Panc1 (cell line): ENCODE results near the gene SFN.

ENCODE experiments used
- SIN3A ChIP-seq: IDR thresholded peaks from 2 replicates; pipeline ENCODE4 v1.6.1; 2012; ENCODE audit warnings: low read depth, mild to moderate bottlenecking, low read length, moderate library complexity, borderline replicate concordance; ENCODE audit not compliant: insufficient read depth
- TF ChIP-seq, protein P1 (sequence below), 2 experiments: IDR thresholded peaks; 2 replicates each; pipeline ENCODE4 v1.6.1; 2011 to 2012; ENCODE audit warnings: low read depth in 2 of 2, control low read depth in 1 of 2, low read length in 1 of 2, mild to moderate bottlenecking in 1 of 2, moderate library complexity in 1 of 2; ENCODE audit not compliant: insufficient read depth in 1 of 2
- TF ChIP-seq, protein P2 (sequence below): fragments of 450-650 bp; IDR thresholded peaks from 2 replicates; pipeline ENCODE4 v1.5.1; 2017; ENCODE audit warnings: mild to moderate bottlenecking

DNA sequence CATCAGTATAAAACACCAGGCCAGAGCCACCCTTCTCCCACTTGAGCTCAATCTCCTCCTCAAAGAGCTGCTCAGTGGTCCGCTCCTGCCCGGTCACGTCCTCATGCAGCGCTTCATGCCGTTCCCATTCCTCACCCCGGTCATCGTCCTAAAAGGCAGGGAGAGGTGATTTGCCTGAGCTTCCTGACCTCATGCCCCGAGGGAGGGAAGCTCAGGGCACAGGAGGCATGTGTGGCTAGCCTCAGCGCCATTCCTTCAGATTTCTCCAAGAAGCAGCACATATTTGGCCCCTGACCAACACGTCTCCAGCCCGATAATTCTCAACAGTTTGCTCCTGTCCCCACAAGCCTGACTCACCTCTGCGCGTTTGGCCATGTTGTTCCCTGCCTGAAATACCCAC, 31.3 kb downstream of the SFN start:
- TF ChIP-seq, protein P1, sequence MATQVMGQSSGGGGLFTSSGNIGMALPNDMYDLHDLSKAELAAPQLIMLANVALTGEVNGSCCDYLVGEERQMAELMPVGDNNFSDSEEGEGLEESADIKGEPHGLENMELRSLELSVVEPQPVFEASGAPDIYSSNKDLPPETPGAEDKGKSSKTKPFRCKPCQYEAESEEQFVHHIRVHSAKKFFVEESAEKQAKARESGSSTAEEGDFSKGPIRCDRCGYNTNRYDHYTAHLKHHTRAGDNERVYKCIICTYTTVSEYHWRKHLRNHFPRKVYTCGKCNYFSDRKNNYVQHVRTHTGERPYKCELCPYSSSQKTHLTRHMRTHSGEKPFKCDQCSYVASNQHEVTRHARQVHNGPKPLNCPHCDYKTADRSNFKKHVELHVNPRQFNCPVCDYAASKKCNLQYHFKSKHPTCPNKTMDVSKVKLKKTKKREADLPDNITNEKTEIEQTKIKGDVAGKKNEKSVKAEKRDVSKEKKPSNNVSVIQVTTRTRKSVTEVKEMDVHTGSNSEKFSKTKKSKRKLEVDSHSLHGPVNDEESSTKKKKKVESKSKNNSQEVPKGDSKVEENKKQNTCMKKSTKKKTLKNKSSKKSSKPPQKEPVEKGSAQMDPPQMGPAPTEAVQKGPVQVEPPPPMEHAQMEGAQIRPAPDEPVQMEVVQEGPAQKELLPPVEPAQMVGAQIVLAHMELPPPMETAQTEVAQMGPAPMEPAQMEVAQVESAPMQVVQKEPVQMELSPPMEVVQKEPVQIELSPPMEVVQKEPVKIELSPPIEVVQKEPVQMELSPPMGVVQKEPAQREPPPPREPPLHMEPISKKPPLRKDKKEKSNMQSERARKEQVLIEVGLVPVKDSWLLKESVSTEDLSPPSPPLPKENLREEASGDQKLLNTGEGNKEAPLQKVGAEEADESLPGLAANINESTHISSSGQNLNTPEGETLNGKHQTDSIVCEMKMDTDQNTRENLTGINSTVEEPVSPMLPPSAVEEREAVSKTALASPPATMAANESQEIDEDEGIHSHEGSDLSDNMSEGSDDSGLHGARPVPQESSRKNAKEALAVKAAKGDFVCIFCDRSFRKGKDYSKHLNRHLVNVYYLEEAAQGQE (IDR thresholded peaks at IDR 0.05; ENCODE audit: insufficient read depth in 1 of 2, low read depth in 2 of 2, low read length in 1 of 2) = no peak
- TF ChIP-seq, protein P2, sequence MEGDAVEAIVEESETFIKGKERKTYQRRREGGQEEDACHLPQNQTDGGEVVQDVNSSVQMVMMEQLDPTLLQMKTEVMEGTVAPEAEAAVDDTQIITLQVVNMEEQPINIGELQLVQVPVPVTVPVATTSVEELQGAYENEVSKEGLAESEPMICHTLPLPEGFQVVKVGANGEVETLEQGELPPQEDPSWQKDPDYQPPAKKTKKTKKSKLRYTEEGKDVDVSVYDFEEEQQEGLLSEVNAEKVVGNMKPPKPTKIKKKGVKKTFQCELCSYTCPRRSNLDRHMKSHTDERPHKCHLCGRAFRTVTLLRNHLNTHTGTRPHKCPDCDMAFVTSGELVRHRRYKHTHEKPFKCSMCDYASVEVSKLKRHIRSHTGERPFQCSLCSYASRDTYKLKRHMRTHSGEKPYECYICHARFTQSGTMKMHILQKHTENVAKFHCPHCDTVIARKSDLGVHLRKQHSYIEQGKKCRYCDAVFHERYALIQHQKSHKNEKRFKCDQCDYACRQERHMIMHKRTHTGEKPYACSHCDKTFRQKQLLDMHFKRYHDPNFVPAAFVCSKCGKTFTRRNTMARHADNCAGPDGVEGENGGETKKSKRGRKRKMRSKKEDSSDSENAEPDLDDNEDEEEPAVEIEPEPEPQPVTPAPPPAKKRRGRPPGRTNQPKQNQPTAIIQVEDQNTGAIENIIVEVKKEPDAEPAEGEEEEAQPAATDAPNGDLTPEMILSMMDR = no peak
- no peak for TF ChIP-seq SIN3A
